GM23338 (cell line): ENCODE measurements around the gene SERPINB13. TPM values are rescaled to one million over a fixed set of nuclear protein-coding genes. Genes with fewer than 3 reads are reported as not detected.

ENCODE experiments used
- ATAC-seq: fragments of 200-7000 bp; cut with Tn5 transposase; 3 replicates; pipeline ENCODE4 v1.9.1; 2020
- DNase-seq: peaks from one replicate; pipeline ENCODE4 v3.0.0-alpha.2; 2015; ENCODE audit warnings: low spot score
- H2AFZ ChIP-seq: fragments of 200-600 bp; sonication (generic); 2 replicates; pipeline ENCODE4 v1.8.0; 2016; ENCODE audit warnings: antibody characterized with exemption, mild to moderate bottlenecking, moderate library complexity
- H3F3A ChIP-seq: fragments of 200-600 bp; sonication (generic); replicated peaks from 2 replicates; pipeline ENCODE4 v1.8.0; 2017; ENCODE audit warnings: antibody characterized with exemption, mixed run types, low read depth
- H3K27ac ChIP-seq: fragments of 200-600 bp; sonication (generic); 2 replicates; pipeline ENCODE4 v1.6.1; 2016; ENCODE audit warnings: low read depth
- H3K27me3 ChIP-seq: fragments of 200-600 bp; sonication (generic); 2 replicates; pipeline ENCODE4 v1.8.0; 2016; ENCODE audit warnings: mild to moderate bottlenecking, mixed run types, moderate library complexity; ENCODE audit not compliant: insufficient read depth
- H3K36me3 ChIP-seq: fragments of 200-600 bp; sonication (generic); 2 replicates; pipeline ENCODE4 v1.8.0; 2016; ENCODE audit warnings: mild to moderate bottlenecking; ENCODE audit not compliant: insufficient read depth
- H3K4me1 ChIP-seq: fragments of 200-600 bp; sonication (generic); 2 replicates; pipeline ENCODE4 v1.8.0; 2016; ENCODE audit warnings: mild to moderate bottlenecking, moderate library complexity; ENCODE audit not compliant: insufficient read depth
- H3K4me2 ChIP-seq: fragments of 200-600 bp; sonication (generic); 2 replicates; pipeline ENCODE4 v1.7.1; 2017; ENCODE audit warnings: mixed run types
- H3K4me3 ChIP-seq: fragments of 200-600 bp; sonication (generic); 2 replicates; pipeline ENCODE4 v1.6.1; 2016; ENCODE audit warnings: mixed run types
- H3K79me2 ChIP-seq: fragments of 200-600 bp; sonication (generic); replicated peaks from 2 replicates; pipeline ENCODE4 v1.8.0; 2017; ENCODE audit warnings: mild to moderate bottlenecking; ENCODE audit not compliant: insufficient read depth
- H3K9me2 ChIP-seq: fragments of 200-600 bp; sonication (generic); 2 replicates; pipeline ENCODE4 v1.8.0; 2017; ENCODE audit not compliant: insufficient read depth
- H4K20me1 ChIP-seq: fragments of 200-600 bp; sonication (generic); replicated peaks from 2 replicates; pipeline ENCODE4 v1.8.0; 2017; ENCODE audit warnings: mild to moderate bottlenecking; ENCODE audit not compliant: insufficient read depth
- H3K27ac Mint-ChIP-seq: 2 replicates; pipeline ENCODE4 v1.8.0; 2020; ENCODE audit warnings: inconsistent platforms, mild to moderate bottlenecking, moderate library complexity, mixed read lengths
- H3K27me3 Mint-ChIP-seq: 3 replicates; pipeline ENCODE4 v1.8.0; 2022; ENCODE audit warnings: low read depth, mild to moderate bottlenecking, moderate library complexity, mixed read lengths, inconsistent platforms; ENCODE audit not compliant: insufficient read depth, poor library complexity
- H3K36me3 Mint-ChIP-seq: 3 replicates; pipeline ENCODE4 v1.8.0; 2021; ENCODE audit warnings: low read depth, mild to moderate bottlenecking, inconsistent platforms, moderate library complexity, mixed read lengths
- H3K4me1 Mint-ChIP-seq: 3 replicates; pipeline ENCODE4 v1.8.0; 2020; ENCODE audit warnings: mild to moderate bottlenecking, inconsistent platforms, mixed read lengths
- H3K4me3 Mint-ChIP-seq: 3 replicates; pipeline ENCODE4 v1.8.0; 2021; ENCODE audit warnings: moderate library complexity, mild to moderate bottlenecking, inconsistent platforms, mixed read lengths
- H3K9me3 Mint-ChIP-seq: 3 replicates; pipeline ENCODE4 v1.8.0; 2020; ENCODE audit warnings: moderate library complexity, mild to moderate bottlenecking, inconsistent platforms, mixed read lengths
- CREB1 ChIP-seq: fragments of 250-450 bp; sonication (Bioruptor Pico); IDR thresholded peaks from 2 replicates; pipeline ENCODE4 v1.5.0; 2020; ENCODE audit warnings: low read depth, mild to moderate bottlenecking, moderate library complexity
- CTCF ChIP-seq, 2 experiments: fragments of 200-600 bp in 1 of 2; sonication (generic) in 1 of 2; conservative IDR thresholded peaks; 2 replicates each; pipeline versions ENCODE4 v1.5.1 to v1.6.1; 2016 to 2017; ENCODE audit warnings: antibody characterized with exemption in 2 of 2, low read depth in 2 of 2, mild to moderate bottlenecking in 2 of 2, moderate library complexity in 1 of 2
- ETS1 ChIP-seq: IDR thresholded peaks from 2 replicates; pipeline ENCODE4 v1.6.1; 2016; ENCODE audit warnings: antibody characterized with exemption
- EZH2 ChIP-seq: fragments of 200-600 bp; sonication (generic); IDR thresholded peaks from one replicate; pipeline ENCODE4 v1.8.0; 2017; ENCODE audit warnings: antibody characterized with exemption, mild to moderate bottlenecking, low read depth; ENCODE audit not compliant: unreplicated experiment
- EZH2phosphoT487 ChIP-seq: fragments of 200-600 bp; sonication (generic); IDR thresholded peaks from one replicate; pipeline ENCODE4 v1.8.1; 2018; ENCODE audit warnings: antibody characterized with exemption; ENCODE audit not compliant: unreplicated experiment
- JUNB ChIP-seq: IDR thresholded peaks from one replicate; pipeline ENCODE4 v1.6.1; 2016; ENCODE audit warnings: antibody characterized with exemption; ENCODE audit not compliant: unreplicated experiment
- NANOG ChIP-seq: IDR thresholded peaks from 2 replicates; pipeline ENCODE4 v1.6.1; 2016; ENCODE audit warnings: antibody characterized with exemption, borderline replicate concordance
- POLR2AphosphoS5 ChIP-seq: IDR thresholded peaks from 2 replicates; pipeline ENCODE4 v1.6.1; 2016; ENCODE audit warnings: antibody characterized with exemption, low read depth
- REST ChIP-seq: IDR thresholded peaks from one replicate; pipeline ENCODE4 v1.6.1; 2018; ENCODE audit warnings: antibody characterized with exemption; ENCODE audit not compliant: unreplicated experiment
- STAT1 ChIP-seq: IDR thresholded peaks from one replicate; pipeline ENCODE4 v1.6.1; 2016; ENCODE audit warnings: antibody characterized with exemption; ENCODE audit not compliant: unreplicated experiment
- ZNF114 ChIP-seq: fragments of 250-450 bp; sonication (Bioruptor Pico); IDR thresholded peaks from 2 replicates; pipeline ENCODE4 v1.5.0; 2020; ENCODE audit warnings: mild to moderate bottlenecking, moderate library complexity
- ZNF331 ChIP-seq: fragments of 250-450 bp; sonication (Bioruptor Pico); IDR thresholded peaks from 2 replicates; pipeline ENCODE4 v1.5.0; 2020; ENCODE audit warnings: low read depth, mild to moderate bottlenecking, moderate library complexity
- ZNF462 ChIP-seq: fragments of 250-450 bp; sonication (Bioruptor Pico); IDR thresholded peaks from 2 replicates; pipeline ENCODE4 v1.5.0; 2020; ENCODE audit warnings: mild to moderate bottlenecking, moderate library complexity
- polyA plus RNA-seq: library from polyadenylated mRNA; unstranded; fragments of >200 nt; fragmentation: Nextera tagmentation; extraction: Ambion mirVana; gene quantifications from 2 replicates; pipeline ENCODE4 v1.2.1, GENCODE V29; 2016
- total RNA-seq: library from RNA; depleted of rRNA; stranded (reverse); fragments of >200 nt; shearing (Covaris generic); gene quantifications from 2 replicates; pipeline ENCODE4 v1.2.3, GENCODE V29; 2014

The SERPINB13 gene
- total and polyA plus RNA-seq, 2 experiments from 2014 or later: not detected

GRCh38 chr18:63619661-63620060, 32.5 kb downstream of the SERPINB13 start:
- no peak overlapping the region for H3K4me2 ChIP-seq
- peaks cover 9% of the 10 kb centered on the region for H3K4me1 ChIP-seq
- no peaks in the 10 kb centered on the region for H3K79me2 ChIP-seq
- peak overlapping the region; percentile 78; the same call in 1 of the 2 replicates for H2AFZ ChIP-seq
- H3K27ac ChIP-seq: no peak overlapping the region
- H3K27me3 ChIP-seq: no peaks in the 10 kb centered on the region
- H3K4me3 Mint-ChIP-seq: no peak overlapping the region
- H4K20me1 ChIP-seq: no peaks in the 10 kb centered on the region
- H3K27ac Mint-ChIP-seq: no peak overlapping the region
- H3K9me2 ChIP-seq: peaks cover 9% of the 10 kb centered on the region; the same call in 1 of the 2 replicates
- ATAC-seq: no peak
- no peak for DNase-seq
- peaks cover 24% of the 10 kb centered on the region for H3K9me3 Mint-ChIP-seq
- H3K4me1 Mint-ChIP-seq: peaks cover 8% of the 10 kb centered on the region; the same call in 2 of the 3 replicates
- H3K4me3 ChIP-seq: no peak overlapping the region
- H3F3A ChIP-seq: no peaks in the 10 kb centered on the region
- no peaks in the 10 kb centered on the region for H3K36me3 ChIP-seq
- H3K36me3 Mint-ChIP-seq: peaks cover 11% of the 10 kb centered on the region
- TF ChIP-seq CTCF (conservative IDR thresholded peaks at IDR 0.05; ENCODE audit: low read depth in 2 of 2) (no peak), ZNF114 (CRISPR knock-in tag) (no peak), ZNF462 (no peak), REST (no peak), EZH2phosphoT487 (no peak), JUNB (no peak), EZH2 (no peak), STAT1 (no peak), ZNF331 (CRISPR knock-in tag) (no peak), CREB1 (CRISPR knock-in tag) (no peak), ETS1 (no peak), NANOG (no peak), POLR2AphosphoS5 (no peak)
- no peaks in the 10 kb centered on the region for H3K27me3 Mint-ChIP-seq
